Endothelial cell of umbilical vein (primary cell): Measurements from ENCODE around the gene SYT11. TPM values are rescaled to one million over a fixed set of nuclear protein-coding genes. Genes with fewer than 3 reads are reported as not detected.

Source experiments
- BruUV-seq: library from RNA; stranded (reverse); fragments of 400-500 nt; replicated peaks from 2 replicates; lab custom pipeline; 2021; lab: Mats Ljungman, UMichigan
- CTCF ChIA-PET: fragments of 300-600, 350-600 bp; sonication (Branson Sonifier 250); formaldehyde crosslinking; loops from one replicate; lab custom pipeline; 2021; ENCODE audit warnings: antibody characterized with exemption, inconsistent platforms; lab: Charles Lee
- POLR2A ChIA-PET: fragments of 300-600, 350-600 bp; sonication (Branson Sonifier 250); formaldehyde crosslinking; loops from one replicate; lab custom pipeline; 2021; ENCODE audit warnings: antibody characterized with exemption, inconsistent platforms; lab: Charles Lee
- DNase-seq: peaks from one replicate; pipeline ENCODE4 v3.0.0-alpha.2; 2011; ENCODE audit warnings: low read depth, low spot score
- FAIRE-seq: peaks from 2 replicates; lab custom pipeline; 2011; peaks lifted over from hg19 to GRCh38; lab: Jason Lieb, UNC
- H2AFZ ChIP-seq: 2 replicates; pipeline ENCODE4 v1.6.0; 2012; ENCODE audit warnings: low read depth, low read length, control low read depth, inconsistent platforms
- H3K27ac ChIP-seq: 2 replicates; pipeline ENCODE4 v1.5.1; 2011; ENCODE audit warnings: low read depth, mild to moderate bottlenecking, control low read depth, low read length, moderate library complexity; ENCODE audit not compliant: insufficient read depth
- H3K27me3 ChIP-seq, 2 experiments: 2 replicates each; pipeline versions ENCODE4 v1.6.0 to v1.6.1; 2011; ENCODE audit warnings: low read length in 2 of 2, mixed read lengths in 1 of 2; ENCODE audit not compliant: control insufficient read depth in 2 of 2, insufficient read depth in 2 of 2
- H3K36me3 ChIP-seq, 2 experiments: 2 replicates in 1 of 2; 3 replicates in 1 of 2; pipeline ENCODE4 v1.5.1; 2011; ENCODE audit warnings: low read length in 2 of 2, mild to moderate bottlenecking in 1 of 2, moderate library complexity in 1 of 2; ENCODE audit not compliant: control insufficient read depth in 2 of 2, insufficient read depth in 2 of 2; ENCODE audit errors: extremely low read depth in 1 of 2
- H3K4me1 ChIP-seq: 3 replicates; pipeline ENCODE4 v1.5.1; 2011; ENCODE audit warnings: mild to moderate bottlenecking, low read length; ENCODE audit not compliant: control insufficient read depth, insufficient read depth; ENCODE audit errors: extremely low read depth
- H3K4me2 ChIP-seq: 2 replicates; pipeline ENCODE4 v1.6.1; 2011; ENCODE audit warnings: low read length, control low read depth, mixed read lengths; ENCODE audit not compliant: insufficient read depth
- H3K4me3 ChIP-seq, 3 experiments: fragments of 200-600 bp in 1 of 3; sonication (generic), shearing (Covaris generic) in 1 of 3; replicated peaks in 1 of 3; 2 replicates each; pipeline ENCODE4 v1.5.1; 2011 to 2016; ENCODE audit warnings: control low read depth in 3 of 3, low read length in 3 of 3, mild to moderate bottlenecking in 2 of 3, inconsistent platforms in 1 of 3, low read depth in 1 of 3, moderate library complexity in 1 of 3; ENCODE audit not compliant: insufficient read depth in 1 of 3
- H3K79me2 ChIP-seq: 2 replicates; pipeline ENCODE4 v1.6.0; 2012; ENCODE audit warnings: low read length, inconsistent platforms; ENCODE audit not compliant: control insufficient read depth, insufficient read depth
- H3K9ac ChIP-seq: replicated peaks from 2 replicates; pipeline ENCODE3; 2011; ENCODE audit warnings: low read length, control low read depth; ENCODE audit not compliant: insufficient read depth; ENCODE audit errors: extremely low read depth
- H3K9me1 ChIP-seq: replicated peaks from 3 replicates; pipeline ENCODE4 v1.6.0; 2011; ENCODE audit warnings: mild to moderate bottlenecking, low read length; ENCODE audit not compliant: control insufficient read depth, insufficient read depth; ENCODE audit errors: extremely low read depth
- H3K9me3 ChIP-seq: replicated peaks from 2 replicates; pipeline ENCODE4 v1.5.1; 2012; ENCODE audit warnings: low read length, inconsistent platforms; ENCODE audit not compliant: control insufficient read depth, insufficient read depth
- H4K20me1 ChIP-seq: replicated peaks from 2 replicates; pipeline ENCODE3; 2011; ENCODE audit warnings: mild to moderate bottlenecking, low read length; ENCODE audit not compliant: control insufficient read depth, insufficient read depth; ENCODE audit errors: extremely low read depth
- CTCF ChIP-seq, 2 donors: IDR thresholded peaks; 1 replicate in 1 of 2; 2 replicates in 1 of 2; pipeline ENCODE4 v1.5.1; 2011; ENCODE audit warnings: low read length in 2 of 2, mild to moderate bottlenecking in 2 of 2, moderate library complexity in 2 of 2, control low read depth in 1 of 2, inconsistent platforms in 1 of 2, low read depth in 1 of 2; ENCODE audit not compliant: insufficient read depth in 1 of 2; ENCODE audit errors: extremely low read depth in 1 of 2
- EZH2 ChIP-seq: IDR thresholded peaks from 2 replicates; pipeline ENCODE4 v1.6.1; 2012; ENCODE audit warnings: borderline replicate concordance, low read depth, mild to moderate bottlenecking, moderate library complexity, low read length, inconsistent platforms; ENCODE audit not compliant: severe bottlenecking
- FOS ChIP-seq: IDR thresholded peaks from 2 replicates; pipeline ENCODE4 v1.6.1; 2011; ENCODE audit warnings: mild to moderate bottlenecking, low read length, moderate library complexity, borderline replicate concordance; ENCODE audit not compliant: insufficient read depth
- GATA2 ChIP-seq: IDR thresholded peaks from 2 replicates; pipeline ENCODE4 v1.7.0; 2011; ENCODE audit warnings: low read depth, mild to moderate bottlenecking, moderate library complexity, mixed read lengths, low read length; ENCODE audit not compliant: insufficient read length, insufficient read depth
- JUN ChIP-seq: IDR thresholded peaks from 2 replicates; pipeline ENCODE4 v1.6.1; 2011; ENCODE audit warnings: borderline replicate concordance, low read depth; ENCODE audit not compliant: insufficient read length, insufficient read depth
- MAX ChIP-seq: IDR thresholded peaks from 2 replicates; pipeline ENCODE4 v1.6.1; 2011; ENCODE audit not compliant: insufficient read depth, insufficient read length
- MYC ChIP-seq: IDR thresholded peaks from one replicate; pipeline ENCODE4 v1.6.1; 2011; ENCODE audit warnings: mild to moderate bottlenecking, low read depth, low read length
- POLR2A ChIP-seq: IDR thresholded peaks from 2 replicates; pipeline ENCODE4 v1.6.1; 2012; ENCODE audit warnings: low read depth, mild to moderate bottlenecking, control low read depth, low read length
- POLR2AphosphoS5 ChIP-seq: IDR thresholded peaks from 2 replicates; pipeline ENCODE4 v1.6.1; 2012; ENCODE audit warnings: low read depth, mild to moderate bottlenecking, control low read depth, low read length, moderate library complexity; ENCODE audit not compliant: insufficient read depth
- dilution Hi-C: fragments of 300-500 bp; cut with MboI; formaldehyde crosslinking; loops from one replicate; pipeline ENCODE4 v1.15.0; 2019; ENCODE audit warnings: low sequenced_read_pairs; ENCODE audit not compliant: extremely low pct_ligation_motif_present
- intact Hi-C: fragments of 100-400 bp; cut with micrococcal nuclease; formaldehyde crosslinking; loops from one replicate; pipeline ENCODE4 v1.10.0; 2022
- polyA plus RNA-seq, 4 experiments: library from polyadenylated mRNA; depleted of rRNA in 3 of 4; stranded (reverse) in 3 of 4; unstranded in 1 of 4; fragments of >200 nt; gene quantifications; 2 replicates each; pipeline versions ENCODE4 v1.2.1 to v1.2.3, GENCODE V29; 2011 to 2012; ENCODE audit warnings: missing spikeins in 1 of 4
- total RNA-seq: library from RNA; stranded (reverse); gene quantifications from 2 replicates; pipeline ENCODE4 v1.2.3, GENCODE V29; 2021

The SYT11 gene
- total and polyA plus RNA-seq, 2 donors (not counting 3 experiments of a cell fraction or from before 2014, with no cell fraction given), result 28.2 to 36.5 TPM

- DNase-seq (peak; percentile 56), FAIRE-seq (no peak)
- ChIA-PET CTCF (interaction anchor here (2.3 to 3.2 kb wide), 3 partner anchors 10 to 17 kb away, joined by 7 to 18 read pairs (median 9); partner anchors contain the start of genes GON4L and SYT11), POLR2A (no interaction called here)
- Histone ChIP-seq H3K36me3 (no peaks in the 10 kb centered on the region), H2AFZ (no peak overlapping the region), H3K79me2 (no peaks in the 10 kb centered on the region), H3K4me3 (no peak overlapping the region), H3K4me2 (no peak overlapping the region), H3K4me1 (no peaks in the 10 kb centered on the region), H3K27me3 (no peaks in the 10 kb centered on the region), H3K9me3 (no peaks in the 10 kb centered on the region), H3K9ac (no peak overlapping the region), H3K9me1 (no peaks in the 10 kb centered on the region), H4K20me1 (no peaks in the 10 kb centered on the region), H3K27ac (no peak overlapping the region)
- dilution Hi-C loops, result no loop called here
- intact Hi-C loops, result no loop called here
- no TSS peak for BruUV-seq
- TF ChIP-seq MAX (no peak), POLR2A (no peak), FOS (no peak), POLR2AphosphoS5 (no peak), JUN (no peak), GATA2 (no peak), CTCF (IDR thresholded peaks at IDR 0.05; ENCODE audit: extremely low read depth in 1 of 2, insufficient read depth in 1 of 2, low read depth in 1 of 2, low read length in 2 of 2) (no peak), EZH2 (no peak), MYC (no peak)
These were observed 14.5 kb downstream of the SYT11 start for GRCh38 chr1:155873860-155874259.
